Measurements from ENCODE around the gene STAT5B. TPM values are rescaled to one million over a fixed set of nuclear protein-coding genes. Genes with fewer than 3 reads are reported as not detected.
"Not testable (repeated sequence)": the region's sequence is repeated elsewhere in the genome, so short reads cannot be mapped to it uniquely, and the experiment has no call there.

STAT5B gene
- total and polyA plus RNA-seq, 11 donors = 13.0 to 51.9 (median 31.4) TPM

GRCh38 chr17:42249681-42250446, 26.3 kb downstream of the STAT5B start:
- H3K4me3 ChIP-seq = no peak overlapping the region
- intact Hi-C loops (cut with DNase I) = no loop called here

GRCh38 chr17:42248351-42249179, 27.6 kb downstream of the STAT5B start:
- peak; percentile 95 to 99 (median 97) for ATAC-seq

More at GRCh38 chr17:42249681-42250446, 26.3 kb downstream of the STAT5B start:
- peaks cover 3 to 90% (median 35%) of the 10 kb centered on the region in 12 donors for H3K4me1 ChIP-seq
- TF ChIP-seq CTCF (IDR thresholded peaks at IDR 0.05) (no peak), POLR2A (IDR thresholded peaks at IDR 0.05) (no peak)
- H3K27me3 ChIP-seq = no peaks in the 10 kb centered on the region
- H3K27ac ChIP-seq = peak overlapping the region; percentile 85 to 99 (median 92)
- DNase-seq = no peak
- no peaks in the 10 kb centered on the region for H3K36me3 ChIP-seq
- H3K9me3 ChIP-seq = no peaks in the 10 kb centered on the region
- no peak for ATAC-seq
- WGBS, 4 donors = 88 to 92% (median 89%) methylated on average over 14 of the region's 14 CpGs

GRCh38 chr17:42247734-42248133, 28.5 kb downstream of the STAT5B start:
- Histone ChIP-seq H3K36me3 (no peaks in the 10 kb centered on the region), H3K27me3 (no peaks in the 10 kb centered on the region), H3K4me1 (peaks cover 3 to 70% (median 31%) of the 10 kb centered on the region in 12 donors), H3K4me3 (no peak overlapping the region), H3K9me3 (no peaks in the 10 kb centered on the region), H3K27ac (peak overlapping the region; percentile 42 to 99 (median 90))
- TF ChIP-seq POLR2A (IDR thresholded peaks at IDR 0.05) (no peak), CTCF (IDR thresholded peaks at IDR 0.05) (no peak)
- DNase-seq = no peak
- 94 to 98% (median 95%) methylated on average over 5 of the region's 5 CpGs for WGBS, 4 donors
- intact Hi-C loops (cut with DNase I) = no loop called here
- ATAC-seq = no peak

More at GRCh38 chr17:42248351-42249179, 27.6 kb downstream of the STAT5B start:
- peak; percentile 64 to 90 (median 88) for DNase-seq
- no peak for TF ChIP-seq CTCF (IDR thresholded peaks at IDR 0.05)
- peak in 1 of 2 donors; percentile 62 for TF ChIP-seq POLR2A (IDR thresholded peaks at IDR 0.05)
- intact Hi-C loops (cut with DNase I) = no loop called here
- H3K36me3 ChIP-seq = no peaks in the 10 kb centered on the region
- peak overlapping the region; percentile 85 to 99 (median 92) for H3K27ac ChIP-seq
- no peaks in the 10 kb centered on the region for H3K9me3 ChIP-seq
- peak overlapping the region in 10 of 12 donors; percentile 21 to 53 (median 45) for H3K4me3 ChIP-seq
- no peaks in the 10 kb centered on the region for H3K27me3 ChIP-seq
- WGBS, 4 donors = 16 to 22% (median 18%) methylated on average over 13 of the region's 13 CpGs
- H3K4me1 ChIP-seq = peaks cover 3 to 79% (median 35%) of the 10 kb centered on the region in 12 donors

- peak overlapping the region in 3 of 12 donors; percentile 16 to 99 (median 90) for H3K27ac ChIP-seq
- intact Hi-C loops (cut with DNase I) = no loop called here
- peaks cover 3 to 58% (median 25%) of the 10 kb centered on the region in 12 donors for H3K4me1 ChIP-seq
- TF ChIP-seq CTCF (IDR thresholded peaks at IDR 0.05) (no peak), POLR2A (IDR thresholded peaks at IDR 0.05) (no peak)
- no peaks in the 10 kb centered on the region for H3K36me3 ChIP-seq
- H3K27me3 ChIP-seq = no peaks in the 10 kb centered on the region
- no peak for DNase-seq
- no peak for ATAC-seq
- WGBS, 4 donors = 82 to 88% (median 84%) methylated on average over 7 of the region's 7 CpGs
- H3K9me3 ChIP-seq = no peaks in the 10 kb centered on the region
- H3K4me3 ChIP-seq = no peak overlapping the region
Measured at GRCh38 chr17:42246515-42246914, 29.7 kb downstream of the STAT5B start.

- intact Hi-C loops (cut with DNase I); ATAC-seq; H3K36me3 ChIP-seq; H3K27ac ChIP-seq; DNase-seq; H3K4me3 ChIP-seq; H3K27me3 ChIP-seq; H3K9me3 ChIP-seq: not testable (repeated sequence)
- WGBS, 4 donors = 95 to 98% (median 97%) methylated on average over 11 of the region's 11 CpGs
- H3K4me1 ChIP-seq = peaks cover 3 to 45% (median 24%) of the 10 kb centered on the region in 12 donors
Measured at GRCh38 chr17:42245183-42245582, 31.0 kb downstream of the STAT5B start.

- H3K4me3 ChIP-seq, H3K27ac ChIP-seq: not testable (repeated sequence)
- H3K4me1 ChIP-seq = peaks cover 2 to 34% (median 18%) of the 10 kb centered on the region in 12 donors
Measured at GRCh38 chr17:42244116-42244515, 32.1 kb downstream of the STAT5B start.

More at GRCh38 chr17:42244116-42244515, 32.1 kb downstream of the STAT5B start:
- H3K9me3 ChIP-seq; DNase-seq; H3K36me3 ChIP-seq; ATAC-seq; intact Hi-C loops (cut with DNase I); H3K27me3 ChIP-seq: not testable (repeated sequence)
- WGBS, 4 donors = 96 to 99% (median 98%) methylated on average over 3 of the region's 3 CpGs
